CD8-positive, alpha-beta memory T cell (primary cell): ENCODE measurements around the gene ROGDI. TPM values are rescaled to one million over a fixed set of nuclear protein-coding genes. Genes with fewer than 3 reads are reported as not detected.

Experiments
- CTCF ChIA-PET: fragments of 350-600 bp; sonication (Branson Sonifier 250); formaldehyde crosslinking; loops from one replicate; lab custom pipeline; 2021; ENCODE audit warnings: antibody characterized with exemption; lab: Charles Lee
- POLR2A ChIA-PET: fragments of 350-600 bp; sonication (Branson Sonifier 250); formaldehyde crosslinking; loops from one replicate; lab custom pipeline; 2021; ENCODE audit warnings: antibody characterized with exemption; lab: Charles Lee
- DNase-seq, 5 donors: peaks; one replicate each; pipeline versions ENCODE4 v3.0.0 to v3.0.0-alpha.2; 2020 to 2022; ENCODE audit warnings: mixed read lengths in 1 of 5
- H3K27ac ChIP-seq: one replicate; pipeline ENCODE4 v1.7.0; 2013; ENCODE audit warnings: low read depth, mild to moderate bottlenecking, low read length, moderate library complexity
- H3K27me3 ChIP-seq: 2 replicates; pipeline ENCODE4 v1.7.0; 2013; ENCODE audit warnings: low read length, mild to moderate bottlenecking; ENCODE audit not compliant: insufficient read depth, poor library complexity, severe bottlenecking
- H3K36me3 ChIP-seq: 2 replicates; pipeline ENCODE4 v1.7.0; 2013; ENCODE audit warnings: mild to moderate bottlenecking, low read length, moderate library complexity; ENCODE audit not compliant: insufficient read depth
- H3K4me1 ChIP-seq: 2 replicates; pipeline ENCODE4 v1.7.0; 2013; ENCODE audit warnings: mild to moderate bottlenecking, low read length, moderate library complexity; ENCODE audit not compliant: insufficient read depth
- H3K4me3 ChIP-seq: 2 replicates; pipeline ENCODE4 v1.7.0; 2013; ENCODE audit warnings: mild to moderate bottlenecking, low read length
- H3K9me3 ChIP-seq: 2 replicates; pipeline ENCODE4 v1.7.0; 2013; ENCODE audit warnings: mild to moderate bottlenecking, low read length
- H3K27ac Mint-ChIP-seq, 8 donors: one replicate each; pipeline ENCODE4 v1.8.0; 2020 to 2021; ENCODE audit warnings: mixed read lengths in 8 of 8, mild to moderate bottlenecking in 6 of 8, inconsistent platforms in 3 of 8, moderate library complexity in 3 of 8
- H3K27me3 Mint-ChIP-seq, 2 donors: one replicate each; pipeline ENCODE4 v1.8.0; 2020 to 2021; ENCODE audit warnings: mixed read lengths in 2 of 2, mild to moderate bottlenecking in 1 of 2, moderate library complexity in 1 of 2
- H3K36me3 Mint-ChIP-seq, 3 donors: one replicate each; pipeline ENCODE4 v1.8.0; 2020 to 2021; ENCODE audit warnings: mixed read lengths in 3 of 3, inconsistent platforms in 1 of 3, mild to moderate bottlenecking in 1 of 3
- H3K4me1 Mint-ChIP-seq, 3 donors: one replicate each; pipeline ENCODE4 v1.8.0; 2020 to 2021; ENCODE audit warnings: mixed read lengths in 3 of 3, inconsistent platforms in 1 of 3, mild to moderate bottlenecking in 1 of 3
- H3K4me3 Mint-ChIP-seq, 7 donors: one replicate each; pipeline ENCODE4 v1.8.0; 2020 to 2021; ENCODE audit warnings: mixed read lengths in 7 of 7, mild to moderate bottlenecking in 6 of 7, moderate library complexity in 4 of 7, inconsistent platforms in 2 of 7
- H3K9me3 Mint-ChIP-seq, 5 donors: one replicate each; pipeline ENCODE4 v1.8.0; 2020 to 2022; ENCODE audit warnings: mixed read lengths in 5 of 5, mild to moderate bottlenecking in 3 of 5, moderate library complexity in 2 of 5, inconsistent platforms in 1 of 5
- polyA plus RNA-seq: library from polyadenylated mRNA; unstranded; fragments of 300-500 nt; fragmentation: Illumina TruSeq; gene quantifications from one replicate; pipeline ENCODE4 v1.2.3, GENCODE V29; 2021
- total RNA-seq, 2 experiments: library from RNA; stranded (reverse); gene quantifications; one replicate each; pipeline ENCODE4 v1.2.3, GENCODE V29; 2021

Gene ROGDI
- total and polyA plus RNA-seq, 3 experiments from 2014 or later = 7.4 to 8.1 (median 7.8) TPM

DNA sequence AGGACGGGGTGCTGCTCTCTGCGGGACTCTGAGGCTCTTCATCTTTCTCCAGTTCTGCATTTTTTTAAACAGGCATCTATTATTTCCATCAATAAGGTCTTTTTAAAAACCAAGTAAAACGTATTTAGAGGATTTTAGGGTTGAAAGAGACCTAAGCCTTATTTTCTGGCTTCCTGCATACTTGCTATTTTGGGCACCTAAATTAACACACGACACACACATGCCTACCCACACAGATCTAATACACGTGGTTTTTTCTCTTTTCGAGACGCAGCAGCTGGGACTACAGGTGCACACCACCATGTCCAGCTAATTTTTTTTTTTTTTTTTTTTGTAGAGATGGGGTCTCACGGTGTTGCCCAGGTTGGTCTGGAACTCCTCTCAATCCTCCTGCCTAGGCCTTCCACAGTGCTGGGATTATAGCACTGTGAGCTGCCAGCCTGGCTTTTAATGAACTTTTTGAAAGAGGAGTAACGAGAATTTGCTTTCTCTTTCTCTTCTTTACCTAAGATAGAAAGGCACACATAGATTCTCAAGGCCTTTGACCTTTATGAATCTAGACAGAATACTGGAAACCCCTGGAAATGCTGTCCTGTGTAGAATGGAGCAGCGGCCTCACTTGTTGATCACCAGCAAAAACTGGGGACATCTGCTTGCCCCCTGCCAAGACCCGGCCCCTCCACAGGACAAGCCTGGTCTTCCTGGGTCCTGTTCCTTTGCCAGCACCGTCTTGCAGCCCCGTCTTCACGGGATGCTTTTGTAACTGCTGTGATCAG is 54.3 kb downstream of the ROGDI start:
- no peak overlapping the region for H3K4me3 ChIP-seq
- peaks cover 3% of the 10 kb centered on the region for H3K36me3 ChIP-seq
- H3K27ac ChIP-seq = no peak overlapping the region
- no peaks in the 10 kb centered on the region for H3K27me3 ChIP-seq
- peak in 1 of 5 donors; percentile 25 for DNase-seq
- no peaks in the 10 kb centered on the region for H3K9me3 Mint-ChIP-seq
- peaks cover 8% of the 10 kb centered on the region for H3K4me1 ChIP-seq
- H3K36me3 Mint-ChIP-seq = peaks cover 0 to 26% (median under 1%) of the 10 kb centered on the region in 3 donors
- H3K27ac Mint-ChIP-seq = peak overlapping the region in 7 of 8 donors; percentile 73 to 98 (median 84)
- peaks cover 13 to 37% (median 24%) of the 10 kb centered on the region in 3 donors for H3K4me1 Mint-ChIP-seq
- CTCF ChIA-PET = interaction anchor here (1.1 kb wide), 1 partner anchor 162 kb away, joined by 3 read pairs; no protein-coding TSS in a partner anchor
- POLR2A ChIA-PET = interaction anchor here (1.5 kb wide), 1 partner anchor 14 kb away, joined by 6 read pairs; the partner anchor contains the start of genes ANKS3 and DNAAF8
- H3K4me3 Mint-ChIP-seq = peak overlapping the region in 6 of 7 donors; percentile 20 to 69 (median 49)
- H3K9me3 ChIP-seq = no peaks in the 10 kb centered on the region
- H3K27me3 Mint-ChIP-seq = no peaks in the 10 kb centered on the region

DNA sequence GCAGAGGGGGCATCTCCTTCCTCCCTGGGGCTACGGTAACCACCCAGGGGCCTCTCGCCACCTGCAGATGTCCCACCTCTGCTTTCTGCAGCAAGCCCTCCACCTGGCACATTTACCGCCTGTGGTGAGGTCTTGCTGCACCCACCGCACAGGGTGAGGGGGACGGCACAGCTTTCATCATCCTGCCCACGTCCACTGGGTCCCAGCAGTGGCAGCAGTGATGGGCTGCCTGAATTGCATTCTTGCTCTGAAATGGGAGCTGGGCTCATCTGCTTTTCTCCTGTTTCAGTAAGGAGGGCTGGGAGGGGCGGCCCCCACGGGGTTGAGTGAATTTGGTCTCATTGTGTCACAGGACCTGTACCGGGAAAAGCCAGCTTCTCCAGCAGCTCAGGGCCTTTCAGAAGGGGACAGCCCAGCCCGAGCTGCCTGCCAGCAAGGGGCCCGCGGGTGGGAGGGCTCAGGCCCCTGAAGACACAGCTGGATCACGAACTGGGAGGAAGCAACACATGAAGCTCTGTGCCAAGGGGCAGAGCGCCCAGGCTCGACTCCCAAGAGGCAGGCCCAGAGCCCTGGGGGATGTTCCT is 55.4 kb downstream of the ROGDI start:
- peaks cover 13 to 42% (median 25%) of the 10 kb centered on the region in 3 donors for H3K4me1 Mint-ChIP-seq
- H3K36me3 ChIP-seq = peaks cover 3% of the 10 kb centered on the region
- peak overlapping the region in 1 of 7 donors; percentile 54 for H3K4me3 Mint-ChIP-seq
- no peak for DNase-seq
- no peaks in the 10 kb centered on the region for H3K9me3 ChIP-seq
- ChIA-PET CTCF (interaction anchor here (1.1 kb wide), 1 partner anchor 161 kb away, joined by 3 read pairs; no protein-coding TSS in a partner anchor), POLR2A (interaction anchor here (1.5 kb wide), 1 partner anchor 13 kb away, joined by 6 read pairs; the partner anchor contains the start of genes ANKS3 and DNAAF8)
- peaks cover 8% of the 10 kb centered on the region for H3K4me1 ChIP-seq
- H3K27ac ChIP-seq = no peak overlapping the region
- peaks cover 0 to 18% (median 0%) of the 10 kb centered on the region in 3 donors for H3K36me3 Mint-ChIP-seq
- H3K9me3 Mint-ChIP-seq = no peaks in the 10 kb centered on the region
- H3K27me3 ChIP-seq = no peaks in the 10 kb centered on the region
- H3K27ac Mint-ChIP-seq = peak overlapping the region in 3 of 8 donors; percentile 23 to 98 (median 84)
- no peak overlapping the region for H3K4me3 ChIP-seq
- H3K27me3 Mint-ChIP-seq = no peaks in the 10 kb centered on the region

Other genes with a start within 250 kb of the ROGDI start
- under 1 TPM; 0.07 to 0.11 TPM for gene C16orf96, start 246.3 kb downstream of the ROGDI start, total RNA-seq
- 0.05 TPM for gene C16orf96, start 246.3 kb downstream of the ROGDI start, polyA plus RNA-seq
- gene UBALD1, start 187.7 kb downstream of the ROGDI start, total RNA-seq = 10 to 100 TPM; 18.7 to 22.3 TPM
- 4.9 TPM for gene UBALD1, start 187.7 kb downstream of the ROGDI start, polyA plus RNA-seq
- gene MGRN1, start 177.8 kb downstream of the ROGDI start, total RNA-seq = 10 to 100 TPM; 67.3 to 69.7 TPM
- 6.4 TPM for gene MGRN1, start 177.8 kb downstream of the ROGDI start, polyA plus RNA-seq
- 10 to 100 TPM; 40.6 to 47.7 TPM for gene NUDT16L1, start 109.1 kb downstream of the ROGDI start, total RNA-seq
- gene NUDT16L1, start 109.1 kb downstream of the ROGDI start, polyA plus RNA-seq = 89.2 TPM
- 10 to 100 TPM; 16.9 to 18.5 TPM for gene ANKS3, start 68.4 kb downstream of the ROGDI start, total RNA-seq
- 4.3 TPM for gene ANKS3, start 68.4 kb downstream of the ROGDI start, polyA plus RNA-seq
- under 1 TPM; 0.15 to 0.31 TPM for gene DNAAF8, start 68.1 kb downstream of the ROGDI start, total RNA-seq
- gene DNAAF8, start 68.1 kb downstream of the ROGDI start, polyA plus RNA-seq = 0.35 TPM
- 10 to 100 TPM; 12.7 to 13.7 TPM for gene ZNF500, start 35.5 kb downstream of the ROGDI start, total RNA-seq
- gene ZNF500, start 35.5 kb downstream of the ROGDI start, polyA plus RNA-seq = 15.2 TPM
- gene SEPTIN12, start 14.3 kb downstream of the ROGDI start, total RNA-seq = not detected
- not detected for gene SEPTIN12, start 14.3 kb downstream of the ROGDI start, polyA plus RNA-seq
- not detected for gene SMIM22, start 7.3 kb downstream of the ROGDI start, total RNA-seq
- not detected for gene SMIM22, start 7.3 kb downstream of the ROGDI start, polyA plus RNA-seq
- gene GLYR1, start 44.7 kb upstream of the ROGDI start, total RNA-seq = 100 to 1,000 TPM; 104 to 110 TPM
- gene GLYR1, start 44.7 kb upstream of the ROGDI start, polyA plus RNA-seq = 40.2 TPM
- 10 to 100 TPM; 40.3 to 41.0 TPM for gene UBN1, start 44.8 kb upstream of the ROGDI start, total RNA-seq
- 23.3 TPM for gene UBN1, start 44.8 kb upstream of the ROGDI start, polyA plus RNA-seq
- gene PPL, start 134.5 kb upstream of the ROGDI start, total RNA-seq = not detected
- gene PPL, start 134.5 kb upstream of the ROGDI start, polyA plus RNA-seq = 0.29 TPM
- not detected for gene SEC14L5, start 155.7 kb upstream of the ROGDI start, total RNA-seq
- not detected for gene SEC14L5, start 155.7 kb upstream of the ROGDI start, polyA plus RNA-seq
- gene NAGPA, start 231.3 kb upstream of the ROGDI start, total RNA-seq = 10 to 100 TPM; 18.8 to 19.0 TPM
- gene NAGPA, start 231.3 kb upstream of the ROGDI start, polyA plus RNA-seq = 33.3 TPM